CD4-positive, alpha-beta T cell (primary cell): Measurements from ENCODE around the gene CTIF. TPM values are rescaled to one million over a fixed set of nuclear protein-coding genes. Genes with fewer than 3 reads are reported as not detected.

ENCODE experiments used
- ATAC-seq: fragments of 200-7000 bp; cut with Tn5 transposase; one replicate; pipeline ENCODE4 v1.10.0; 2022; ENCODE audit warnings: mild to moderate bottlenecking; ENCODE audit not compliant: poor library complexity
- CTCF ChIA-PET: fragments of 350-600 bp; sonication (Branson Sonifier 250); formaldehyde crosslinking; loops from one replicate; lab custom pipeline; 2021; ENCODE audit warnings: antibody characterized with exemption, inconsistent platforms; lab: Charles Lee
- POLR2A ChIA-PET: fragments of 350-600 bp; sonication (Branson Sonifier 250); formaldehyde crosslinking; loops from one replicate; lab custom pipeline; 2021; ENCODE audit warnings: antibody characterized with exemption, inconsistent platforms; lab: Charles Lee
- DNase-seq, 14 experiments: peaks; one replicate each; pipeline ENCODE4 v3.0.0-alpha.2; 2013 to 2020; ENCODE audit warnings: mixed read lengths in 2 of 14
- H3K27ac ChIP-seq, 2 donors: one replicate each; pipeline versions ENCODE4 v1.5.1 to v1.7.0; 2013; ENCODE audit warnings: low read length in 2 of 2, low read depth in 1 of 2, mild to moderate bottlenecking in 1 of 2
- H3K27me3 ChIP-seq, 2 experiments: 1 replicate in 1 of 2; 2 replicates in 1 of 2; pipeline versions ENCODE4 v1.6.1 to v1.7.0; 2013; ENCODE audit warnings: low read length in 2 of 2, control low read depth in 1 of 2, mild to moderate bottlenecking in 1 of 2, moderate library complexity in 1 of 2; ENCODE audit not compliant: insufficient read depth in 2 of 2, control insufficient read depth in 1 of 2
- H3K36me3 ChIP-seq: one replicate; pipeline ENCODE4 v1.6.1; 2013; ENCODE audit warnings: low read length, control low read depth; ENCODE audit not compliant: insufficient read depth
- H3K4me1 ChIP-seq: one replicate; pipeline ENCODE4 v1.6.1; 2013; ENCODE audit warnings: low read length, control low read depth; ENCODE audit not compliant: insufficient read depth
- H3K4me3 ChIP-seq: one replicate; pipeline ENCODE4 v1.5.1; 2013; ENCODE audit warnings: mild to moderate bottlenecking, low read length, moderate library complexity
- H3K9me3 ChIP-seq, 2 experiments: 1 replicate in 1 of 2; 2 replicates in 1 of 2; pipeline versions ENCODE4 v1.6.1 to v1.7.0; 2013; ENCODE audit warnings: low read length in 2 of 2, mild to moderate bottlenecking in 2 of 2, control low read depth in 1 of 2, moderate library complexity in 1 of 2; ENCODE audit not compliant: control insufficient read depth in 1 of 2, insufficient read depth in 1 of 2
- H3K27ac Mint-ChIP-seq: one replicate; pipeline ENCODE4 v1.8.0; 2020; ENCODE audit warnings: mixed read lengths
- H3K27me3 Mint-ChIP-seq: one replicate; pipeline ENCODE4 v1.8.0; 2021; ENCODE audit warnings: mixed read lengths
- H3K36me3 Mint-ChIP-seq: one replicate; pipeline ENCODE4 v1.8.0; 2021; ENCODE audit warnings: low read depth, mixed read lengths
- H3K4me1 Mint-ChIP-seq: one replicate; pipeline ENCODE4 v1.8.0; 2021; ENCODE audit warnings: low read depth, mixed read lengths
- H3K4me3 Mint-ChIP-seq: one replicate; pipeline ENCODE4 v1.8.0; 2020; ENCODE audit warnings: mild to moderate bottlenecking, mixed read lengths
- H3K9me3 Mint-ChIP-seq: one replicate; pipeline ENCODE4 v1.8.0; 2020; ENCODE audit warnings: mixed read lengths
- CTCF ChIP-seq: fragments of 200-600 bp; IDR thresholded peaks from one replicate; pipeline ENCODE4 v1.8.0; 2022; ENCODE audit warnings: antibody characterized with exemption, mild to moderate bottlenecking
- intact Hi-C, 2 experiments: fragments of 100-400 bp; cut with DNase I in 1 of 2; cut with micrococcal nuclease in 1 of 2; formaldehyde crosslinking; loops; one replicate each; pipeline versions ENCODE4 v1.15.1 to v1.9.0; 2023 to 2025; cut with DNase I, micrococcal nuclease
- total RNA-seq, 174 experiments: library from RNA in 2 of 174; stranded (reverse) in 2 of 174; gene quantifications; one replicate each; pipeline ENCODE4 v1.2.3 and lab custom pipeline; 2021 to 2026

The CTIF gene
- total RNA-seq, 2 experiments from 2014 or later: 1.1 to 2.9 TPM

DNA sequence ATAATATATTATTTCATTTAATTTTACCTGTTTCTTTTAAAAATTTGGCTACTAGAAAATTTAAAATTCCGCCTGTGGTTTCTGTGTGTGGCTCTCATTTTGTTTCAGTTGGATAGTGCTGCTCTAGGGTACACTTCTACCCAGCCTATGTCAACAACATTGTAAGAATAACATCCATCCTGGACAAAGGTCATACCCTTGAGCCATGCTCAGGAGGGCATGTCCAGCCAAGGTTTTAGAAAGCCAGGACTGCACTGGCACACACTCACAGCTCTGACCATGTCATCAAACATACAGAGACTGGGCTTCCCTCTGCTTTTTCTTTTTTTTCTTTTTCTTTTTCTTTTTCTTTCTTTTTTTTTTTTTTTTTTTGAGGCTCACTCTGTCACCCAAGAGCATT, 96.1 kb downstream of the CTIF start:
- H3K9me3 Mint-ChIP-seq: no peaks in the 10 kb centered on the region
- ChIA-PET CTCF (no interaction called here), POLR2A (no interaction called here)
- Histone ChIP-seq H3K9me3 (no peaks in the 10 kb centered on the region), H3K27me3 (no peaks in the 10 kb centered on the region), H3K36me3 (no peaks in the 10 kb centered on the region), H3K4me1 (no peaks in the 10 kb centered on the region), H3K27ac (no peak overlapping the region), H3K4me3 (no peak overlapping the region)
- DNase-seq: no peak
- peaks cover 5% of the 10 kb centered on the region for H3K27me3 Mint-ChIP-seq
- no peak overlapping the region for H3K27ac Mint-ChIP-seq
- ATAC-seq: no peak
- H3K36me3 Mint-ChIP-seq: no peaks in the 10 kb centered on the region
- no peak overlapping the region for H3K4me3 Mint-ChIP-seq
- intact Hi-C loops: no loop called here
- no peaks in the 10 kb centered on the region for H3K4me1 Mint-ChIP-seq
- TF ChIP-seq CTCF: no peak

DNA sequence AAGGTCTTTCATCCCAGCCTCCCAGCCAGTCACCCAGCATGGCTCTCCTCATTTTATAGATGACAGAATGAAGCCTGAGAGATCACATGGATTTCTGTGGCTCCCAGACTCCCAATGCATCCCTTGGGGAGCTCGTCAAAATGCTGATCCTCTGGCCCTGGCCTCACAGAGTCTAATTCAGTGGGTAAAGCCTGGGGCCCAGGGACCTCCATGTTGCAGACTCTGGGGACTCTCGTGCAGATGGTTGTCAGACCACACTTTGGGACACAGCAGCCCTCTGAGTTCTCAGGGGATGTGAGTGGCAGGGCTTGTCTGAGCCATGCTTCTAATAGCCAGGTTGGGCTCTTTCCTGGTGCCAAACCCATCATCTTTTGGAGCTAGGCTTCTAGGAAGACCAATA, 97.0 kb downstream of the CTIF start:
- no peak overlapping the region for H3K4me3 Mint-ChIP-seq
- H3K27me3 ChIP-seq: no peaks in the 10 kb centered on the region
- CTCF ChIA-PET: no interaction called here

GRCh38 chr18:48636436-48636835, 97.6 kb downstream of the CTIF start:
- no peak overlapping the region for H3K27ac ChIP-seq
- ChIA-PET POLR2A (no interaction called here), CTCF (no interaction called here)
- no peaks in the 10 kb centered on the region for H3K27me3 ChIP-seq
- no peaks in the 10 kb centered on the region for H3K36me3 ChIP-seq
- Mint-ChIP-seq H3K36me3 (no peaks in the 10 kb centered on the region), H3K4me1 (no peaks in the 10 kb centered on the region), H3K27ac (no peak overlapping the region), H3K27me3 (peaks cover 5% of the 10 kb centered on the region), H3K4me3 (no peak overlapping the region), H3K9me3 (no peaks in the 10 kb centered on the region)
- ATAC-seq (no peak), DNase-seq (no peak)
- TF ChIP-seq CTCF: no peak
- no peak overlapping the region for H3K4me3 ChIP-seq
- intact Hi-C loops: no loop called here
- no peaks in the 10 kb centered on the region for H3K4me1 ChIP-seq
- no peaks in the 10 kb centered on the region for H3K9me3 ChIP-seq

More for the DNA sequence above, 97.0 kb downstream of the CTIF start:
- Mint-ChIP-seq H3K27ac (no peak overlapping the region), H3K9me3 (no peaks in the 10 kb centered on the region), H3K36me3 (no peaks in the 10 kb centered on the region), H3K4me1 (no peaks in the 10 kb centered on the region), H3K27me3 (peaks cover 5% of the 10 kb centered on the region)
- no peak overlapping the region for H3K4me3 ChIP-seq
- POLR2A ChIA-PET: no interaction called here
- ATAC-seq: no peak
- H3K27ac ChIP-seq: no peak overlapping the region
- intact Hi-C loops: no loop called here
- DNase-seq: no peak
- TF ChIP-seq CTCF: no peak
- no peaks in the 10 kb centered on the region for H3K36me3 ChIP-seq
- H3K9me3 ChIP-seq: no peaks in the 10 kb centered on the region
- H3K4me1 ChIP-seq: no peaks in the 10 kb centered on the region
